Fibroblast of skin of left biceps (primary cell): ENCODE results near the gene SOX30.
A peak's percentile ranks its signal among the peaks of the same experiment; 100 is the strongest.
"Not testable (repeated sequence)": the region's sequence is repeated elsewhere in the genome, so short reads cannot be mapped to it uniquely, and the experiment has no call there.

Source experiments
- DNase-seq, 2 experiments: peaks; one replicate each; pipeline ENCODE4 v3.0.0-alpha.2; 2013; ENCODE audit warnings: low read depth in 2 of 2

Gene SOX30

GRCh38 chr5:157652377-157652692 is at the start of gene SOX30:
SOX30 (minus strand) TSS chr5:157652438; CDS start chr5:157652078, 360 bp downstream.
- no peak for DNase-seq

DNA sequence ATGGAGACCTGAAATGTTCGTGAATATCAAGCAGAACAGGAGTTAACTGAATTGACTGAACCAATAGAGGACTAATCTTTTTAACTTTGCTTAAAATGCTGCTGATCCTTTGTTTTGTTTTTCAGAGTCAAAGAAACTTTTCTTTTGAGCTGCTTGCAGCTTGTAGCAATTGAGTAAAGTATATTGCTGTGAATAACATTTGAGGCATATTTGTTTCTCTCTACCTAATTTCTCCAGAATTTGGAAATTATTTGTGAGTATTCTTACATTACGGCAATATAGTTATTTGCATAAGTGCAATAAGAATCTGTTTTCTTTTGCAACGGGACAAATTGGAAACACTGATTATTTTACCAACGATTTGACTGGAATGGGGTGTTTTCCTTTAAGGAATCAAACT is 46.4 kb upstream of the SOX30 start:
- DNase-seq, result not testable (repeated sequence)

GRCh38 chr5:157696154-157696553 is 43.9 kb upstream of the SOX30 start:
- DNase-seq, result not testable (repeated sequence)

- DNase-seq, result not testable (repeated sequence)
Observed at GRCh38 chr5:157693816-157694215, 41.6 kb upstream of the SOX30 start.

- DNase-seq, result no peak
Observed at GRCh38 chr5:157690690-157691433, 38.6 kb upstream of the SOX30 start.

DNA sequence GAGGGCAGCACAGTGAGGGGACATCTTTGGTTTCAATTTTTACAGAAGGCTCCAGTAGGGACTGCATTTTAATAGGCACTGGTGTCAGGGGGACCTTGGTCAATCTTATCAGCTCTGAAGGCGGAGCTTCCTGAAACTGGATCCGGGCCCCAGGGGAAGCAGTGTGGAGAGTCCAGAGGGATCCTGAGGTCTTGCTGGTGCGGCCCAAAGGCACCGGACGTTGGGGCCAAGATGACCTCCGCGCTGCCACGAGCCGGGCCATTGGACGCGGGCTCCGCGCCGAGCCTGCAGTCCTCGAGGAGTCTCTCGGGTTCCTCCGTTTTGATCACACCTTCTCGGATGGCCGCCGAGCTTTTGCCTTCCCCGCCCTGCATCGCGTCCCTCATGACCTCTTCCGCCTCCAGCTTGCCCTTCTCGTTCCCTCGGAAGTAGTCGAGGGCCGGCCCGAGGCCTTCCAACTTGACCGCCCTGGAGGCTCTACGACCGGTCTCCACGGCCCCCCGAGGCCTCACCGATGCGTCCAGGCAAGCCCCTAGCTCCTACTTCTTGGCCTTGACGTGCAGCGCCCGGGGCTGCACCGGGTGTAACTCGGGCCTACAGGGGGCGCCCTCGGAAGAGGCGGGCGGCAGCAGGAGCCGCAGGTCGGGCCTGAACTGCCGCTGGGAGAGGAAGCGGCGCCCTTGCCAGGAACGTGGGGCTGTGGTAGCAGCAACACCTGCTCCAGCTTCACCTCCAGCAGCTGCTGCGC is 37.9 kb upstream of the SOX30 start:
- no peak for DNase-seq

DNA sequence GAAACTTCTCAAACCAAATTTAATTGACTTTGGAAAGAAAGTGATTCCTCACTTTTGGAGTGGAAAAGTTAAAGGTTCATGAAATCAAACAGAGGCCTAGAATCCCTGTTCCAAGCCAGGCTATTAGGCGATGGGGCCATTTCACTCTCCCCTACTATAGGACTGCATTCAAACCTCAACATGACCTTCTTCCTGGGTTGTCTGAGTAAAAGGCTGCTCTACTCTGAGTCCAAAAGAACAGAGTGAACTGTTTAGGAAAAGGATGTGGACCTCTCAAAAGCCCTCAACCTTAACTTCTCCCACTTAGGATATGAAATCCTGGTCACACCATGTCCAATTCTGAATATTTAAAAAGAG is 34.9 kb upstream of the SOX30 start:
- no peak for DNase-seq

DNA sequence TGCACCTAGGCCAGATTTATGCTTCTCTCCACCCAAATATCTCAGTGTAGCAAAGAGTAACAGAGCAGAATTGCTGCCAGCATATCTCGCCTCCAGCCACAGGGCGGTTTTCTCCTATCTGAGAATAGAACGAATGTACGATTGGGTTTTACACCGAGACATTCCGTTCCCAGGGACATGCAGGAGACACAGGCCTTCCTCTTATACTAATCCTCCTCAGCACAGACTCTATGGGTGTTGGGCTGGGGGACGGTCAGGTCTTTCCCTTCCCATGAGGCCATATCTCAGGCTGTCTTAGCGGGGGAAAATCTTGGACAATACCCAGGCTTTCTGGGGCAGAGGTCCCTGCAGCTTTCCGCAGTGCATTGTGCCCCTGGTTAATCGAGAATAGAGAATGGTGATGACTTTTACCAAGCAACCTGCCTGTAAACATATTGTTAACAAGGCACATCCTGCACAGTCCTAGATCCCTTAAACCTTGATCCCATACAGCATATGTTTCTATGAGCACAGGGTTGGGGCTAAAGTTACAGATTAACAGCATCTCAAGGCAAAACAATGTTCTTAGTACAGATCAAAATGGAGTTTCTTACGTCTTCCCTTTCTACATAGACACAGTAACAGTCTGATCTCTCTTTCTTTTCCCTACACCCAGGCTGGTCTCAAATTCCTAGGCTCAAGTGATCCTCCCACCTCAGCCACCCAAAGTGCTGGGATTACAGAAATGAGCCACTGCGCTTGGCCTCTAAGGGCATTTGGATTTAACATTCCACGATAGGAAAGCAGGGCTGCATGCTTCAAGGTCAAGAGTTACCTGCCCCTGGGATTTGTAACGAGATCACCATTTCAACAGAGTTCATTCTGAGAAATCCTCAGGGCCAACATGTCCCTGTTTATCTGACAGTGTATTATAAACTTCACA is 34.3 kb upstream of the SOX30 start:
- not testable (repeated sequence) for DNase-seq

DNA sequence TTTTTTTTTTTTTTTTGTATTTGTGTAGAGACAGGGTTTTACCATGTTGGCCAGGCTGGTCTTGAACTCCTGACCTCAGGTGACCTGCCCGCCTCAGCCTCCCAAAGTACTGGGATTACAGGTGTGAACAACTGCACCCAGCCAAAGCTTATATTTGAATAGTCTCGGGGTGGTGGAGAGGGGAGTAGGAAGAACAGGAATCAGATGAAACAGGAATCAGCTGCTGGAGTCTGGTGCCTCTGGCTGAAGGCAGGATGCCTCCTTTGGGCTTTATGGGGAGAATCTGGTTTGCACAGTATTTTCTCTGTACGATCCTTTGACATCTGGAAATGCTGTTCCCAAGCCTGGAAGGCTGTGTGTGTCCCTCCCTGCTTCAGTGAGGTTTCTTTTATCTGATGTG is 30.0 kb upstream of the SOX30 start:
- DNase-seq, result no peak

DNA sequence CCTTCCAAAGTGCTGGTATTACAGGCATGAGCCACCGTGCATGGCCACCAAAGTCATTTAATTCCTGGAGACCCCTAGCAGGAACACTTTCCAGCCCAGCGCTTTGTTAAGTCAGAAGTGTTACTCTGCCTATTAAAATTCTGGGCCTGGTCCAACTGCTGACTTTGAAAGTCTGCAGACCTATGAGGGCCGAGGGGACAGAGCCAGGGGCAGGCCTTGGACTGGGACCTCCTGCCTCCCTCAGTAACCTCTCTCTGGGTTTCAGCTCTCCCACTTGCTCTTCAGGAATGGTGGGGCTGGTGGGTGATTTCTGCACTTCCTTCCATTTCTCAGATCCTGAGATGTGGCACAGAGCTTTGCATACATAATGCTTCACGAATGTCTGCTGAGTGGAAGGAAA is 28.8 kb upstream of the SOX30 start:
- no peak for DNase-seq

- no peak for DNase-seq
Observed at GRCh38 chr5:157680239-157680638, 28.0 kb upstream of the SOX30 start.

GRCh38 chr5:157679801-157680200 is 27.6 kb upstream of the SOX30 start:
- DNase-seq, result no peak

DNA sequence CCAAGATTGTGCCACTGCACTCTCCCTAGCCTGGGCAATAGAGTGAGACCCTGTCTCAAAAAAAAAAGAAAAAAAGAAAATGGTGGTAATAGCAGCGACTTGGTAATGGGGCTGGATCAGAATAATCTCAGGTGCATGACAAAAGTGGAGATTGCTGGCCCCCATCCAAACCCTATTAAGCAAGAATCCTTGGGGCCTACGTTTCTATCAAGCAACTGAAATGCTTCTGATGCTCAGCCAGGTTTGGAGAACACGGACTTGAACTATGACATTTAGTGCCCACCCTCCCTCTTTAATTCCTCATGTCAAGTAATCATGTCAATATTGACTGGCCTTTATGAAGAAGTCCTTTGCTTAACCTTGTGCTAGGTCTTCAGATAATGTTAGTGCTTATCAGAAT is 25.7 kb upstream of the SOX30 start:
- DNase-seq, result no peak

DNA sequence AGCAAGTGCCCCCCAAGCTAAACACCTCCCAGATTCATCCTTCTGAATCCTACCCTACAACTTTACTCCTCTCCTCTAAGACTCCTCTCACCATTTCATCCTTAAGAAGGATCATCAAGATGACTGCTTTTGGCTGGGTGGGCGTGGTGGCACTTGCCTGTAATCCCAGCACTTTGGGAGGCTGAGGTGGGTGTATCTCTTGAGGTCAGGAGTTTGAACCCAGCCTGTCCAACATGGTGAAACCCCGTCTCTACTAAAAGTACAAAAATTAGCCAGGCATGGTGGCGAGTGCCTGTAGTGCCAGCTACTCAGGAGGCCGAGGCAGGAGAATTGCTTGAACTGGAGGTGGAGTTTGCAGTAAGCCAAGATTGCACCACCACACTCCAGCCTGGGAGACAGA is 22.1 kb upstream of the SOX30 start:
- not testable (repeated sequence) for DNase-seq

GRCh38 chr5:157672976-157673375 is 20.7 kb upstream of the SOX30 start:
- DNase-seq, result no peak

- DNase-seq, result no peak
Observed at GRCh38 chr5:157671592-157672330, 19.5 kb upstream of the SOX30 start.

DNA sequence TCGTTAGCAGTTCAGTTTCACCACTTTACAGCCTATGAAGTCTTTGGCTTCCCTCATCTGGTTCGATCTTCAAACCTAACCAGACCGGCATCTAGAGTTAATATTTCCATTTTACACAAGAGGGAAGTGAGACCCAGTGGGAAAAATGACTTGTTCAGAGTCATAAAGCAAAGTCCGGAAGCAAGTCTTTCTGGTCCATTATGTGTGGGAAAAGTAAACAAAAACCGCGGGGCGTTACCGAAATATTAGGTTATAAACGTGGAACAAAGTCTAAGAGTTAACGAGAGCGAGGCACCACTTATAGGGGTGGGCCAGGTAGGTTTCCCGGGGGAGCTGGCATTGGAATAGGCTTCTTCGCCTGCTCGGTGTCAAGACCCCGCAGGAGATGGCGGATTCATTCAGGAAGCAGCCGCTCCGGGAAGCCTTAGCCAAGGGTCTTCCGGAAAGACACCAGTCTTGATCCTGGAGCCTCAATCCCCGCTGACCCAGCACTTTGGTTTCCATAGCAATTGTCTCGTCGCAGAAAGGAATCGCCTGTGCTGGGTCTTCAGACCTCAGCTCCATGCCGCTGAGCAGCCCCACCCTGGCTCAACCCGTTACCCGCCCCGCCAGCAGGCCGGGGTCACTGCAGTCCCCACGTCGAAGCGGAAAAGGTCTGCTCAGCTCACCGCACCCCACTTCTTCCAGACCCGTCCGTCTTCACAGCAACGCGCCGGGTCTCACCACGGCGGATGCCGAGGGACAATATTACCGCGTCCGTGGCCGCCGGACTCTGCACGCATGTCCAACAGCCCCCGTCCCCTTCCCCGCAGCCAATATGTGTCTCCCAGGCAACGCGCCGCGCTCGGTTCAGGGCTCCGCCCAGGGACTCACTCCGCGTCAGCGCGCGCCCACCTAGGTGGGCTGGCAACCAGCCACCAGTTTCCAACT is 18.7 kb upstream of the SOX30 start, which contains the start of gene C5orf52:
TSS of gene C5orf52 (plus strand) at position 872 of the 930 bp plus-strand sequence. CDS start 82 bp downstream, outside the sequence.
- DNase-seq, result no peak

GRCh38 chr5:157669701-157670097 is 17.5 kb upstream of the SOX30 start:
- no peak for DNase-seq

- DNase-seq, result no peak
Observed at GRCh38 chr5:157668356-157668755, 16.1 kb upstream of the SOX30 start.

- peak in 1 of 2 experiments; percentile 31 for DNase-seq
Observed at GRCh38 chr5:157665467-157666070, 13.3 kb upstream of the SOX30 start.
